SHP77 treated with DMSO at 0.1 percent for 48 hours (cell line): Measurements from ENCODE around the gene AATF.

Experiments
- DNase-seq: peaks from one replicate; lab custom pipeline; 2025; lab: John Stamatoyannopoulos, UW

The AATF gene

DNA sequence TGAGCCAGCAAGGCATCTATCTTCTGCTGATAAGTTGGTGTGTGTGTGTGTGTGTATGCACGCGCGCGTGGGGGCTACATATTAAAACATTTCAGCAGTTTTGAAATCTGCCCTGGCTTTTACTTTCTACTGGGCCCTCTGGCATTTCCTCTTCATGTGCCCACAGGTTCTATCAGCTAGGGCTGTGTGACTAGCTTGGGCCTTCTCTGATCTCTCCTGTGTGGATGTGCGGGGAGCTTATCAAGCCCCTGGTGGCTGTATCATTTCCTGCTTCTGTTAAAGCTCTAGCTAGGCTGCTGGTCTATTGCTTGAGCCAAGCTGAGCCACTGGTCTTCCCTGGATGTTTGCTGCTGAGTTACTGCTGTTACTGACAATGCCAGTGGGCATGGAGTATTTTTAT lies 132.5 kb downstream of the AATF start:
- DNase-seq = no peak

GRCh38 chr17:37082311-37082860 lies 133.6 kb downstream of the AATF start:
- DNase-seq = no peak

DNA sequence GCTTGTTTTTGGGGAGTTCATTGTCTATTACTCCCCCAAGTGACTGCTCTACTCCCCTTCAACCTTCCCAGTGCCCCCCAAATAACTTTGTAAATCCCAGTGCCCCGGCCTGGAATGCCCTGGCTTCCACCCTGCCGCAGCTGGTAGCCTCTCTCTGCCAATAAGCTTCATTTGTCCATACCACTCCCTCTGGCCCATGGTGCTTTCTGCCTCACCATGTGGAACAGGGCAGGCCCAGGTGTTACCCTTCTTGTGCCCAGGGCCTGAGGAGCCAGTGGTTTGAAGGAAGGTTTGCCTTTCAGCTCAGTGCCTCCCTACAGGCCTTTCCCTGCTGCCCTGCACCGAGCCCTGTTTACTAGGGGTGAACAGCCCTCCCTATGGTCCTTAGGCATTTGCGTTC lies 134.2 kb downstream of the AATF start:
- DNase-seq = no peak

GRCh38 chr17:37083456-37083855 lies 134.7 kb downstream of the AATF start:
- no peak for DNase-seq

GRCh38 chr17:37084372-37084771 lies 135.6 kb downstream of the AATF start:
- no peak for DNase-seq

DNA sequence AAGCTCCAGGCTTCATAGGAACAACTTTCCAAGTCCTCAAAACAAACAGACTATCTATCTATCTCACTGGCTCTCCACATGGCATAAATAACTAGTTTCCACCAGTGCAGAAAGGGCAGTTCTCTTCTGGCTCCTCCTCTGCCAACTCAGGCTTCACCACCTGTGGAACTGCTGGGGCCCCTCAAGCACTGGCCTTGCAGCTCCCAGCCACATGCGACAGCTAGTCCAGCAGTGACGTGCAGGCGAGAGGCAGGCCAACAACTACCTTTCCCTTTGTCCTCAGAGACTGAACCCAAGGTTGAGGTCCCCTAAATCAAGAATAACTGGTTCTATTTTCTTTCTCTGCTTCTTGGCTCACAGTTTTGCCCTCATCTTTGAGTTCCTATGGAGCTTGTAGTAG lies 137.6 kb downstream of the AATF start:
- no peak for DNase-seq

- DNase-seq = no peak
These were observed 138.2 kb downstream of the AATF start for GRCh38 chr17:37086948-37087347.

DNA sequence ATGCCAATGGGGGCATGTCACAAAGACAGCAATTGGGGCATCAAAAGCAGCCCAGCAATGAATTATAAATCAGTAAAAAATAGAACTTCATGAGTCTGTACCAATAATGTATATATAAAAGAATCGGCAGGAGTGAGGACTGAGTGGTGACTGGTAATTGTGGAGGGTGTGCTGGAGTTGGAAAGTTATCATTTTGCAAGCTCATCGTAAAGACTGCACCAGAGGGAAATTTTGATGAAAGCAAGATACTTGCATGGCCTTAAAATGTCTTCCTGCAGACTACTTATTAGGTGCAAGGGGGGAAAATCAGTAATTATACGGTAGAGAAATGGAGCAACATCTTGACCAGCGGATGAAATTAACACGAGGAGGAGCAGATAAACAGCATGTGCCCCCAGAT lies 138.9 kb downstream of the AATF start:
- DNase-seq = no peak

- no peak for DNase-seq
These were observed 139.7 kb downstream of the AATF start for GRCh38 chr17:37088459-37088858.

GRCh38 chr17:37088913-37089312 lies 140.2 kb downstream of the AATF start:
- DNase-seq = no peak

DNA sequence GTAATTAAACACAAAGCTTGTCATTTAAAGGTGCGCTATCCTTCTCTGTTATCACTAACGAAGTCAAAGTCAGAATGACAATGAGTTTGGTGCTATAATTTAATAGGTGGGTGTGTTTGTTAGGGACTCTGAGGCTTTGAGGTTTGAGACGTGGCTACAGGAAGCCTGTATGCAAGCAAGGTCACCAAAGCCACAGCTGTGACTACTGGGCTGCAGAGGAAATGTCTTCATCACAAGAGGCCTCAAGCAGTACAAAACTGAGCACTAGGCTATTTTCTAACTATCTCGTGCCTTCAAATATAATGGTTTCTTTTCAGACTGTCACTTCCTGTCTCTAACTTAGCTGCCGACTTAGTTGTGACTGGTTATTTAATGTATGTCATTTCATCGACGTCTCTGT lies 141.2 kb downstream of the AATF start:
- DNase-seq = no peak

DNA sequence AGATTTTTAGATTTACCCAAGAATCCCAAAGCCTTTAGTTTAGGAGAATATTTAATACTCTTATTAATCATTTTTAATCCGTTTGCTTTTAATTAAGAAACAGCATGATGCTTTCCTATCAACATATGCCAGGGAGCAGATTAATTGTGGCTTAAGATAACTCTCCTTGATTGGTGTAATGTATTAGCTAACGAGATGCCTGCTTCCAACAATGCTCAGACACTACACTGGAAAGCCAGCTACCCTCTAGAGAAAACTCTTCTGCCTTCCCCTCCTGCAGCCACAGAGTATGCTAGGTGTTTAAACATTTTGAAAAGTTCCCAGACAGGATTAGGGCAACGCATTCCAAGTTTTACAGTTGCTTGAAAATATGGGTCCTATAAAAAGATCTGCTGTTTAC lies 142.2 kb downstream of the AATF start:
- no peak for DNase-seq

- no peak for DNase-seq
These were observed 143.3 kb downstream of the AATF start for GRCh38 chr17:37092071-37092470.

GRCh38 chr17:37092701-37093100 lies 143.9 kb downstream of the AATF start:
- DNase-seq = no peak

DNA sequence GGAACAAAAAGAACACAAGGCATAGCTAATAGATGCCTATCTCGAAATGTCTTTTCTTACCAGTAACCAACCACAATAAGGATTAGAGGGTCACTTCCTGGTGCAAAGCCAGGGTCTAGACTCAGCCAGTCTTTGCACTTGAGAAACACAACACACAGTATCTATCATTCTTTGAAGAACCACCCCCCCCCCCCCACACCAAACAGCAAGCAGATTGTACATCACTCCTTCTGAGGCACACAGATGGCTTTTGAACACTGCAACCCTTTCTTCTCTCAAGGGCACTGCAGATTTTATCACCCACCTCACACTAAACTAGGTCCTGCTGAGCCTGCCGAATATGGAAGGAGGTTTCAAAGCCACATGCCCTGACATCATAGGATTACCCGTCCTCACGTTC lies 145.6 kb downstream of the AATF start:
- no peak for DNase-seq

GRCh38 chr17:37096071-37096470 lies 147.3 kb downstream of the AATF start:
- no peak for DNase-seq

DNA sequence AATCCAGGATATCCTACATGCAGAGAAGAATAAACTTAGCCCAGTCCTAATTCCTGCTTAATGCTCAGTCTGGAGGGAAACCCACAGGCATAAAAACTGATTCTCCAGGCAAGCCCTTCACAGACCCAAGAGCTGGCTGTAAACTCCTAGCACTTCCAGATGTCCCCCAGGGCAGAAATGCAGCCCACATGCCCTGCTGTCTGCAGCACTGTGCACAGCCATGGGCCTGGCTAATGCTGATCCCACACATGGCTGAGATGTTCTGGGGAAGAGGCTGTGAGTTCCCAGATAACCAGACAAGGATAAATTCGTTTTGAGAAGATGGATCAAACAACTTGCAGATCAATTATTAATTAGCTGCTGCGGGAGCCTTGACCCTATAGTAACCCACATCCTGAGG lies 148.4 kb downstream of the AATF start:
- DNase-seq = no peak

DNA sequence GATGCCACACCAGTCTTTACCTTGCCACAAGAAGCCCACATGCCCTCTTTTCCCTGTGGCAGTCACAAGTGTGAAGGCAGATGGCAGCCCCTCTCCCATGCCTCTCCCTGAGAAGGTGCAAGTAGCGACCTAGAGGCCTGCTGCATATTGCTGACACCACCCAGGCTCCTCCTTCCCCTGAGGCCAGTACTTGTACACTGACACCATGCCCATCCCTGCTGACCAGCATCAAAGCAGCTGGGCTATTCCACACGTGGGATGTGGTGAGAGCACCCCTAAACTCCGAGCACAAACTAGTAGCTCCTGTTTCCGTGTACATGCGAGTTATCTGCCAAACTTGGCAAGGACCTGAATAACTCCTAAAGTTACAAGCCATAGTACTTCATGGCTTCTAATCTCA lies 149.4 kb downstream of the AATF start:
- DNase-seq = no peak

- DNase-seq = no peak
These were observed 150.3 kb downstream of the AATF start for GRCh38 chr17:37098910-37099664.

- DNase-seq = no peak
These were observed 151.5 kb downstream of the AATF start for GRCh38 chr17:37100231-37100630.

DNA sequence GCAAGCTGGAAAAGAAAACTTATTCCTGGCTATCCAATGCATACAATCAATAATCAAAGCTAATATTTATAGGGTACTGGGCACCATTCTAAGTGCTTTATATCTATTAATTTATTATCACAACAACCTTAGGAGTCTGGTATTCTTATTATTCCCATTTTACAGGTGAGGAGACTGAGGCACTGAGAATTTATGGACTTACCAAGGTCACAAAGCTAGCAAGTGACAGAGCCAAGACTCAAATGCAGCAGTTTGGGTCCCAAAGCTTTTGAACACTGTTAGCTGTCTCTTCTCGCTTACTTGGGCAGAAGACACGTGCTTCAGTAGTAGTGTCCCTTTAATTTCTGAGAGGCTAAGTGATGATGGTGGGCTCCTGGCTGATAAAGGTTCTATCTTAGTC lies 152.6 kb downstream of the AATF start:
- no peak for DNase-seq

DNA sequence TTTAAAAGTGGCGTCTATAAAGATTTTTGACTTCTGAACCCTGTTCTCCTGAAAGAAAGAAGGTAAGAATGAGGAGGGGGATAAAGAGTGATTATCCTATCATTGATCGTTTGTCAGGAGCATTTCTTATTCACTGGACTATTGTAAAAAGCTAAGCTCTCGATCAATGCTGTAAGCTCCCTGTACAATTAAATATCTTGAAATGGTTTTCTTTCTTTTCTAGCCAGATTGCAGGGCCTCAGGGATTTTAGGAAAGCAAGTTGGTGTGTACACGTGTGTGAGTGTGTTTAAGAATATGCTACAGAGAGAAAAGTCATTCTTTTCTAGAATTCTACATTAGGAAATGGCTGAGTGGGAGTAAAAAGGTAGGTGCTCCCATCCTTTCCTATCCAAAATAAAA lies 154.5 kb downstream of the AATF start:
- no peak for DNase-seq

DNA sequence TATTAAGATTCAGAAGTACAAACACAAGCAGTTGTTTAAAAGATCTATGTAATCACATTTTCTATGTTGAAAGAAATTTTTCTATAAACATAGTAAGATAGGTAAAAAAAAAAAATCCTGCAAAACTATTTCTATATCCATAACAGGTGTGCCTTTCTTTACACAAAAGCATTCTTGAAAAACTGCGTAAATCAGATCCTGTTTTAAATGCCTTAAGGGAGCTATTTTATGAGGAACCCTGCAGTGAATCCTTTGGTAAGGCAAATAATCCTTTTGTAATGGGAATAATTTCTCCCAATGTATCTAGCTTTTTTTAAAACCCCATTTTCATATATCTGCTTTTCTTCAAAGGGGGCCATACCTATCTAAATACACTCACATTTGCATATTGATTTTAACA lies 157.3 kb downstream of the AATF start:
- DNase-seq = no peak
